Measurements from ENCODE around the gene USP53.
"Not testable (repeated sequence)": the region's sequence is repeated elsewhere in the genome, so short reads cannot be mapped to it uniquely, and the experiment has no call there.

The USP53 gene

DNA sequence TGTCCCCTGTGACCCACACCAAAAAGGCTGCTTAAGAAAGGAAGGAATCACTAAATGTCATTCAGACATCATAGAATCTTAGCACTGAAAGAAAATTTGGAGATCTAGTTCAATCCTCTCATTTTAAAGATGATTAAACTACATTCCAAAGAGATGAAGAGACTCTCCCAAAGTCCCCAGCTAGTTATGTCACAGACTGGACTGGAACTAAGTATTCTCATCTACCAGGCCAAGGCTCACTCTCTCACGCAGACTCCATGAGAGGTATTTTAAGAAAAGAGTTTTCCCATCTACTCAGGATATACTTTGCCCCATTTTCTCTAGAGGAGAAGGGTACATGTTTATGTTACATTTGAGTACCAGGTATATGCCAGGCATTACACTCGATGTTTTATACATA lies 102.5 kb downstream of the USP53 start:
- TF ChIP-seq, protein P1, sequence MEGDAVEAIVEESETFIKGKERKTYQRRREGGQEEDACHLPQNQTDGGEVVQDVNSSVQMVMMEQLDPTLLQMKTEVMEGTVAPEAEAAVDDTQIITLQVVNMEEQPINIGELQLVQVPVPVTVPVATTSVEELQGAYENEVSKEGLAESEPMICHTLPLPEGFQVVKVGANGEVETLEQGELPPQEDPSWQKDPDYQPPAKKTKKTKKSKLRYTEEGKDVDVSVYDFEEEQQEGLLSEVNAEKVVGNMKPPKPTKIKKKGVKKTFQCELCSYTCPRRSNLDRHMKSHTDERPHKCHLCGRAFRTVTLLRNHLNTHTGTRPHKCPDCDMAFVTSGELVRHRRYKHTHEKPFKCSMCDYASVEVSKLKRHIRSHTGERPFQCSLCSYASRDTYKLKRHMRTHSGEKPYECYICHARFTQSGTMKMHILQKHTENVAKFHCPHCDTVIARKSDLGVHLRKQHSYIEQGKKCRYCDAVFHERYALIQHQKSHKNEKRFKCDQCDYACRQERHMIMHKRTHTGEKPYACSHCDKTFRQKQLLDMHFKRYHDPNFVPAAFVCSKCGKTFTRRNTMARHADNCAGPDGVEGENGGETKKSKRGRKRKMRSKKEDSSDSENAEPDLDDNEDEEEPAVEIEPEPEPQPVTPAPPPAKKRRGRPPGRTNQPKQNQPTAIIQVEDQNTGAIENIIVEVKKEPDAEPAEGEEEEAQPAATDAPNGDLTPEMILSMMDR (IDR thresholded peaks at IDR 0.05) = no peak
- no peaks in the 10 kb centered on the region for H3K9me3 ChIP-seq
- H3K27me3 ChIP-seq = no peaks in the 10 kb centered on the region
- no peak overlapping the region for H3K4me3 ChIP-seq
- no peak for DNase-seq
- peak overlapping the region; percentile 1 to 53 for H3K27ac ChIP-seq
- intact Hi-C loops (cut with DNase I; ENCODE audit: low total_unique reads) = loop anchor here (10.0 kb wide), 1 partner anchor 240 kb away; no protein-coding TSS in a partner anchor
- H3K36me3 ChIP-seq = no peaks in the 10 kb centered on the region
- H3K4me1 ChIP-seq = peaks cover 0 to 19% (median 0%) of the 10 kb centered on the region in 4 donors

DNA sequence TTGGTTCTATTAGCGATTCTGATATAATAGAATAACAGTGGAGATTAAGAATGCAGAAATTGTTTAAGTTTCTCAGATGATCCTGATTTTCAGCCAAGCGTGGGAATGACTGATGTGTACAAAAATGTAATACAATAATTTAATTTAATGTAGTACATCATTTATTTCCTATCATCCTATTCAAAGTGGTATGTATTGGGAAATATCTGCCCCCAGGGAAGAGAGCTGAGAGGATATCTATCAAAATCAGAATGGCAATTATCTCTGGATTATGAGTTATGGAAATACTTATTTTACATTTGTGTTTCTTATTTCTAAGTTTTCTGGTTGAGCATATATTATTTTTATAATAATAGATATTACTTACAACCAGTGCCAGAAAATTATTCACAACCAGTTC lies 105.5 kb downstream of the USP53 start:
- TF ChIP-seq, protein P1 (IDR thresholded peaks at IDR 0.05) = no peak
- Histone ChIP-seq H3K9me3 (no peaks in the 10 kb centered on the region), H3K36me3 (no peaks in the 10 kb centered on the region), H3K27ac (no peak overlapping the region), H3K4me1 (peaks cover 0 to 19% (median 0%) of the 10 kb centered on the region in 4 donors), H3K27me3 (no peaks in the 10 kb centered on the region), H3K4me3 (no peak overlapping the region)
- DNase-seq = no peak
- intact Hi-C loops (cut with DNase I; ENCODE audit: low total_unique reads) = loop anchor here (10.0 kb wide), 1 partner anchor 237 kb away; no protein-coding TSS in a partner anchor

DNA sequence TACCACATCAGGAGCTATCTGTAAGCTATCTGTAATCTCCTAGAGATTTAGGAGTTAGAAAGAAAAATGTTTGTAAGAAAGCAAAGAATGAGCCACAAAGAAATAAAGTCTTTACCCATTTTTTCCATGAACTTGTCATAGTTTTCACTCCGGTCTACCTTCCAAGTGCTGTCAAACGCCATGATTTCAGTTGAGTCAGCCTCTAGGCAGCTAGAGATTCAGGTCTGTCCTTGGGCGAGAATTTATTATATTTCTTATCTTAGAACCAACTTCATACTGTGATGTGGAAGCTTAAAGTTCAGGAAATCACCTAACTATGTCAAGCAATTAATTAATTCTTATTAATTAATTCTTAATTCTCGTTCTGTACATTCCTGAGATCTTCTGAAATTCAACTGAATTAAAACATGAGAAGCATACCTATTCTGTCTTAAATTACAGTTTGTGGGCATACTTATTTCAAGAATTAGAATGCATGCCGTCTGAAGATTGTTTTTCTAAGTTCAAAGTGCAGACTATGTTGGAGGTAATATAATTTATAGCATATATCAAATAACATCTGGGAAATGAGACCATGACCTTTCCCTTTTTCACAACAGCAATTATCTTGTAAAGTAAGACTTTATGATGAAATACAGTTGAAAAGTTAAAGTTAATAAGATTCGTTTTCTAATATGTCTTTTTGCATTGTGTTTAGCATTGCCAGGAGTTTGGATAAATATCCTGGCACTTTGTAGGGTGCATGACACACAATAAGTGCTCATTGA lies 109.6 kb downstream of the USP53 start, which contains the start of gene FABP2:
TSS of gene FABP2 (minus strand) at position 218 of the 767 bp plus-strand sequence. CDS start at position 182, 36 bp downstream.
- no peak for DNase-seq
- no peaks in the 10 kb centered on the region for H3K27me3 ChIP-seq
- no peak within 1 kb of the TSS for H3K27ac ChIP-seq
- H3K4me1 ChIP-seq = no peaks in the 10 kb centered on the region
- no peaks in the 10 kb centered on the region for H3K36me3 ChIP-seq
- H3K4me3 ChIP-seq = no peak within 1 kb of the TSS
- intact Hi-C loops (cut with DNase I; ENCODE audit: low total_unique reads) = no loop called here
- no peaks in the 10 kb centered on the region for H3K9me3 ChIP-seq
- TF ChIP-seq, protein P1 (IDR thresholded peaks at IDR 0.05) = no peak

DNA sequence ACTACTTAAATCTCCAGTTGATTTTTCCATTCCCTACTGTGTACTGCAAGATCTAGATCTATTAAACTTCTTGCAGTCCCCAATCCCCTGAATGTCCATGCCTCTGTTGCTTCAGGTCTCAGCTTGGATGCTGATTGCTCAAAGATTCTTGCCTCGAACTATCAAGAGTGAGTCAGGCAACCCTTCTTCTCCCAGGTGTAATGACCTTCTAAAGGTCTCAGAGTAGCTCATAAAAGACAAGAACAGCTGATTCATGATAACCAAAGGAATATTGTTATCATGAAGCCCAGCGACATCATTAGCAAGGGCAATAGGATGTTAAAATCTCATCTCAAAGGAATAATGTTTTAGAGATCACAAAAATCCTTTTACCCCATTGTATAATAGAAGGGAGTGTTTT lies 116.2 kb downstream of the USP53 start:
- no peak for DNase-seq
- TF ChIP-seq, protein P1 (IDR thresholded peaks at IDR 0.05) = no peak
- intact Hi-C loops (cut with DNase I; ENCODE audit: low total_unique reads) = no loop called here
- Histone ChIP-seq H3K9me3 (no peaks in the 10 kb centered on the region), H3K27me3 (no peaks in the 10 kb centered on the region), H3K4me3 (no peak overlapping the region), H3K27ac (no peak overlapping the region), H3K36me3 (no peaks in the 10 kb centered on the region), H3K4me1 (no peaks in the 10 kb centered on the region)

DNA sequence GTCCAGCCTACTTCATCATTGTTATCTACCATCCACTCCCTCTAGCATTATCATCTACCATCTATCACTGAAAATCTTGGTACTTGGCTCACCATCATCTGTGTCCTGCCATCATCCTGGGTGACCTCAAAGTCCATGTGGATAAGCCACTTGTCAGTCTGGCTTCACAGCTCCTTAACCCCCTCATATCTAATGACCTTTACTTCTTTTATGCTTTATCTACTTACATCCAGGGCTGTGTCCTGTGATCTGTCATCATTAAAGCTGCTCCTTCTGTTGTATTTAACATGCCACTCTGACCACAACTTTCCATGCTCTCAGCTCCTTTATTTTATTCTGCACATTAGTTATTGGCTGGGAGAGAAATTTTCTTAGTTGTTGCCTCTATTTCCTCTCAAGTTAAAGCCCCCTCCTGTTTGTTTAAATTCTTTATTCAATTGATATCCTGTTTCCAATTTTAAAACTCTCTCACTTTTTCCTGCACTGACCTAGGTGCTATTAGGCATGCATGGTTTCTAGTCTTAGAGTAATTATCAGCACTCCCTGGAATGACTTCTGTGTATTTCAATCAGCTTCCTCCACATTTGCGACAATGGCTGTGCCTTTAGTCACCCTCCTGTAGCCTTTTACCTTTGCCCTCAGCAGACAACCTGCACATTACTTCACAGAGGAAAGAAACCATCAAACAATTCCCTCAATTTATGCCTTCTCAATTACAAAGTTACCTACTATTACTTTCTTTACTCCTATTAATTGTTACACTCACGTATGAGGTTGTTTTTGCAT lies 117.5 kb downstream of the USP53 start:
- H3K36me3 ChIP-seq = no peaks in the 10 kb centered on the region
- H3K9me3 ChIP-seq = no peaks in the 10 kb centered on the region
- intact Hi-C loops (cut with DNase I; ENCODE audit: low total_unique reads) = no loop called here
- no peaks in the 10 kb centered on the region for H3K27me3 ChIP-seq
- no peaks in the 10 kb centered on the region for H3K4me1 ChIP-seq
- no peak overlapping the region for H3K27ac ChIP-seq
- no peak overlapping the region for H3K4me3 ChIP-seq
- TF ChIP-seq, protein P1 (IDR thresholded peaks at IDR 0.05) = no peak
- DNase-seq = no peak

DNA sequence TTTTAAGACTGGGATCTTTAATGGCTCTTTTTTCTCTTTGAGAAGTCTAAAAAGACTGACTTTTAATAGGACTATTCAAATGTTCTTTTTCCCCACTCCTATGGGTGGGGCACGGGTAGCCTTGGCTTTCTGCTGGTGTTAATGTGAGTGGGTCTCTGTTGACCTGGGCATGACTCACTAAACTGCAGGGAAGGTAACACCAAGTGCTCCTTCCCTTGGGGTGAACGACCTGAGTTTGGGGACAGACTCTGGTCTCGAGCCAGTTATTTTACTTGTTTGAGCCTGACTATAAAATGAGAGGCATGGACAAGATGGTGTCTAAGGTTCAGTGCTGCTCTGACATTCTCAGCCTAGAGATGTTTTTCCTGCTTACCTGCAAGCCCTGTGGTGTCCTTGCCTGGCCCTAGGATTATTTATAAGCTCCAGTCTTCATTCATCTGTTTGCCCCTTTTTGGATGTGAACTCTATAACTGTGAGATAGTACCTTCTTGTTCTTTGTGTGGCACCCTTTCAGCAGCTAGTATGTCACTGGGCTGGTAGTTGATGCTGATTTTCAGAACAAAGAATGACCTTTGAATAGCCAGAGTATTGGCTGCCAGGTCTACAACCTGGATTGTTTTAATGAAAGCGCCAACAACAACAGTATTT lies 123.9 kb downstream of the USP53 start:
- intact Hi-C loops (cut with DNase I; ENCODE audit: low total_unique reads); H3K9me3 ChIP-seq; H3K4me3 ChIP-seq; H3K36me3 ChIP-seq; H3K27ac ChIP-seq; H3K4me1 ChIP-seq; DNase-seq; H3K27me3 ChIP-seq: not testable (repeated sequence)

Measured in tibial artery (tissue), 4 donors.